Fibroblast of lung (primary cell): ENCODE measurements around the gene BLACAT1. TPM values are rescaled to one million over a fixed set of nuclear protein-coding genes. Genes with fewer than 3 reads are reported as not detected.
A peak's percentile ranks its signal among the peaks of the same experiment; 100 is the strongest.

Source experiments
- DNase-seq, 2 donors: peaks; one replicate each; pipeline versions ENCODE4 v3.0.0 to v3.0.0-alpha.2; 2010; ENCODE audit warnings: low read depth in 2 of 2
- H2AFZ ChIP-seq: 2 replicates; pipeline ENCODE4 v1.5.1; 2012; ENCODE audit warnings: low read length, control low read depth, inconsistent platforms
- H3K27ac ChIP-seq: 2 replicates; pipeline ENCODE4 v1.5.1; 2011; ENCODE audit warnings: low read length, control low read depth; ENCODE audit not compliant: insufficient read depth
- H3K27me3 ChIP-seq: 2 replicates; pipeline ENCODE4 v1.5.1; 2011; ENCODE audit warnings: mild to moderate bottlenecking, low read length; ENCODE audit not compliant: control insufficient read depth, insufficient read depth
- H3K36me3 ChIP-seq: 2 replicates; pipeline ENCODE4 v1.5.1; 2011; ENCODE audit warnings: low read length; ENCODE audit not compliant: control insufficient read depth, insufficient read depth
- H3K4me1 ChIP-seq: 2 replicates; pipeline ENCODE4 v1.5.1; 2011; ENCODE audit warnings: low read length; ENCODE audit not compliant: control insufficient read depth, insufficient read depth; ENCODE audit errors: extremely low read depth
- H3K4me2 ChIP-seq: 2 replicates; pipeline ENCODE4 v1.5.1; 2011; ENCODE audit warnings: low read length, control low read depth; ENCODE audit not compliant: insufficient read depth; ENCODE audit errors: extremely low read depth
- H3K4me3 ChIP-seq, 4 experiments: fragments of 200-600 bp in 1 of 4; sonication (generic) in 1 of 4; replicated peaks in 1 of 4; 2 replicates each; pipeline ENCODE4 v1.5.1; 2011 to 2016; ENCODE audit warnings: low read length in 4 of 4, low read depth in 3 of 4, mild to moderate bottlenecking in 3 of 4, control low read depth in 2 of 4, inconsistent platforms in 1 of 4, mixed read lengths in 1 of 4; ENCODE audit not compliant: insufficient read depth in 1 of 4; ENCODE audit errors: control extremely low read depth in 1 of 4
- H3K79me2 ChIP-seq: 2 replicates; pipeline ENCODE4 v1.5.1; 2012; ENCODE audit warnings: mild to moderate bottlenecking, low read length, inconsistent platforms; ENCODE audit not compliant: control insufficient read depth, insufficient read depth
- H3K9ac ChIP-seq: 2 replicates; pipeline ENCODE4 v1.5.1; 2011; ENCODE audit warnings: mild to moderate bottlenecking, low read length, control low read depth; ENCODE audit not compliant: insufficient read depth
- H3K9me3 ChIP-seq: 2 replicates; pipeline ENCODE4 v1.5.1; 2012; ENCODE audit warnings: low read depth, low read length; ENCODE audit not compliant: control insufficient read depth, insufficient read depth
- H4K20me1 ChIP-seq: 2 replicates; pipeline ENCODE4 v1.5.1; 2011; ENCODE audit warnings: low read length; ENCODE audit not compliant: control insufficient read depth, insufficient read depth; ENCODE audit errors: extremely low read depth
- EZH2 ChIP-seq: IDR thresholded peaks from 2 replicates; pipeline ENCODE4 v1.5.1; 2012; ENCODE audit warnings: low read length, control low read depth, mild to moderate bottlenecking; ENCODE audit errors: missing control alignments
- polyA plus RNA-seq, 2 donors: library from polyadenylated mRNA; depleted of rRNA in 1 of 2; stranded (reverse) in 1 of 2; unstranded in 1 of 2; fragments of >200 nt; gene quantifications; 2 replicates each; pipeline ENCODE4 v1.2.1, GENCODE V29; 2011 to 2012; ENCODE audit warnings: missing spikeins in 1 of 2
- total RNA-seq: library from RNA; depleted of rRNA; stranded (reverse); fragments of >200 nt; gene quantifications from 2 replicates; pipeline ENCODE4 v1.2.1, GENCODE V29; 2014
- TF ChIP-seq, protein P1 (sequence below), 2 donors: IDR thresholded peaks in 1 of 2; conservative IDR thresholded peaks in 1 of 2; 1 replicate in 1 of 2; 2 replicates in 1 of 2; pipeline ENCODE4 v1.5.1; 2011 to 2012; ENCODE audit warnings: low read length in 2 of 2, control low read depth in 1 of 2, inconsistent platforms in 1 of 2, low read depth in 1 of 2, mild to moderate bottlenecking in 1 of 2

Gene BLACAT1
- total and polyA plus RNA-seq, 2 donors (not counting 1 experiment from before 2014, with no cell fraction given): not detected

DNA sequence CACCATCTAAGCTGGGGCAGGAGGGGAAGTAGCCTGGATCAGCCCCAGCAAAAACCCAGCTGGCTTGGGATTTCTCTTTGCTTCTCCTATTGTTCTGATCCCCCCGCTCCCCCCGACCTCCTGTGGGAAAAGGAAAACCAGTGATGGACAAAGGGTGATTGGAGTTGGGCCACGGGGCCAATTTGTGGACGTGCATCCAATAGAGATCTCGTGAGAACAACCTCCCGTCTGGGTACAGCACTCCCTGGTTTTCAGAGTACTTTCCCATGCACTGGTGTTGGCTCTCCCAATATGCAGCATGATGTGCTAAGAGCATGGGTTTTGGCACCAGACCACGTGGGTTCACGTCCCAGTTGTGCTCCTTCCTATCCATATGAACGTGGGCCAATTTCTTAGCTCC lies 9.0 kb downstream of the BLACAT1 start:
- DNase-seq: no peak
- H3K9ac ChIP-seq: no peak overlapping the region
- no peak overlapping the region for H3K27ac ChIP-seq
- H3K79me2 ChIP-seq: no peaks in the 10 kb centered on the region
- no peaks in the 10 kb centered on the region for H3K4me1 ChIP-seq
- peaks cover 11% of the 10 kb centered on the region for H3K27me3 ChIP-seq
- H3K9me3 ChIP-seq: no peaks in the 10 kb centered on the region
- H4K20me1 ChIP-seq: no peaks in the 10 kb centered on the region
- TF ChIP-seq, protein P1, sequence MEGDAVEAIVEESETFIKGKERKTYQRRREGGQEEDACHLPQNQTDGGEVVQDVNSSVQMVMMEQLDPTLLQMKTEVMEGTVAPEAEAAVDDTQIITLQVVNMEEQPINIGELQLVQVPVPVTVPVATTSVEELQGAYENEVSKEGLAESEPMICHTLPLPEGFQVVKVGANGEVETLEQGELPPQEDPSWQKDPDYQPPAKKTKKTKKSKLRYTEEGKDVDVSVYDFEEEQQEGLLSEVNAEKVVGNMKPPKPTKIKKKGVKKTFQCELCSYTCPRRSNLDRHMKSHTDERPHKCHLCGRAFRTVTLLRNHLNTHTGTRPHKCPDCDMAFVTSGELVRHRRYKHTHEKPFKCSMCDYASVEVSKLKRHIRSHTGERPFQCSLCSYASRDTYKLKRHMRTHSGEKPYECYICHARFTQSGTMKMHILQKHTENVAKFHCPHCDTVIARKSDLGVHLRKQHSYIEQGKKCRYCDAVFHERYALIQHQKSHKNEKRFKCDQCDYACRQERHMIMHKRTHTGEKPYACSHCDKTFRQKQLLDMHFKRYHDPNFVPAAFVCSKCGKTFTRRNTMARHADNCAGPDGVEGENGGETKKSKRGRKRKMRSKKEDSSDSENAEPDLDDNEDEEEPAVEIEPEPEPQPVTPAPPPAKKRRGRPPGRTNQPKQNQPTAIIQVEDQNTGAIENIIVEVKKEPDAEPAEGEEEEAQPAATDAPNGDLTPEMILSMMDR (conservative IDR thresholded peaks at IDR 0.05 in 1 of 2, IDR thresholded peaks at IDR 0.05 in 1 of 2; ENCODE audit: low read depth in 1 of 2, low read length in 2 of 2): no peak
- TF ChIP-seq EZH2: no peak
- no peak overlapping the region for H2AFZ ChIP-seq
- H3K36me3 ChIP-seq: no peaks in the 10 kb centered on the region
- H3K4me2 ChIP-seq: no peak overlapping the region
- H3K4me3 ChIP-seq: no peak overlapping the region

DNA sequence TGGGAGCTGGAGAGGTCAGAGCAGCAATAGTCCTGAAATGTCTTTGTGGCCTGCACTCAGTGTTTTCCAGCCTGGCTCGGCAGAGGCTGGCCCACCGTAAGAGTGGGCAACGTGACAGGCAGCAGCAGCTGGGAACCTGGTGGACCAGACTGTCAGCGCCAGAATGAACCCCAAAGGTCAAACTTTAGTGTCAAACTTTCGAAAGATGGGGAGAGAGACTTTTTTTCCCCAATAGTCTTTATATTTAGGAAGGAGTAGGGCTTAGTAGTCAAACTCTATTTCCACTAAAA lies 10.3 kb downstream of the BLACAT1 start:
- no peaks in the 10 kb centered on the region for H3K9me3 ChIP-seq
- H3K4me3 ChIP-seq: no peak overlapping the region
- DNase-seq: no peak
- no peak overlapping the region for H3K27ac ChIP-seq
- H3K79me2 ChIP-seq: no peaks in the 10 kb centered on the region
- H4K20me1 ChIP-seq: no peaks in the 10 kb centered on the region
- no peak overlapping the region for H2AFZ ChIP-seq
- H3K36me3 ChIP-seq: no peaks in the 10 kb centered on the region
- no peaks in the 10 kb centered on the region for H3K4me1 ChIP-seq
- no peak overlapping the region for H3K9ac ChIP-seq
- H3K4me2 ChIP-seq: no peak overlapping the region
- H3K27me3 ChIP-seq: peaks cover 11% of the 10 kb centered on the region
- TF ChIP-seq, protein P1 (conservative IDR thresholded peaks at IDR 0.05 in 1 of 2, IDR thresholded peaks at IDR 0.05 in 1 of 2; ENCODE audit: low read depth in 1 of 2, low read length in 2 of 2): no peak
- no peak for TF ChIP-seq EZH2

DNA sequence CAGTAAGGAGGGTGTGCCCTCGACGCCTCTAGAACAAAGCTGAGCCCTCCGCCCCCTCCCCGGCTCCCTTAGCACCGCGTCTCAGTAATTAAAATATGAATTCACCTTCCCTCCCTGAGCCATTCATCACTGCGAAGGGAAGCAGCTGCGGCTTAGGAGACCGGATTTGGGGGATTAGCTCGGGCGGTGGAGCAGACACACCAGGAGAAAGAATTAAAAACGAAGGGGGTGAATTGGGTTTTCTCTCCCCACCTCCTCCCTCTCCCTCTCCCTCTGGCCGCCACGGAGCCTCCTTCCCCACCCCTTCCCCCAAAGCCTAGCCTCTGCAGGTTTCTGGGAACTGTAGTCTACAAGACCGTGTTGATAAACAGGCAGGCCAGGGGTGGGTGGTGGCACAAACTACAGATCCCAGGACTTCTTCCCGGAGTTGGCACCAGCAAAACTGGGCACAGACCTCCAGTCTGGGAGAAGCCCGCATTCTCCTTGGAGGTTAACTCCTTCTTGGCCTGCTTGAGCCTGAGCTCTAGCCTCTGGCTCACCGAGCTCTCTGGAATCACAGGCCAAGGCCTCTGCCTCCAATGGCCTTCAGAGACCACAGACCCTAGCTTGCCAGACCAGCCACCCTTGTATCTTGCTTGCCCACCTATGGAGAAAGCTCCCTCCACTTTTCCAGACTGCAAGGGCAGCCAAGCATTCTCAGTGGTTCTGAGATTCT lies 10.8 kb downstream of the BLACAT1 start:
- peaks cover 12% of the 10 kb centered on the region for H3K27me3 ChIP-seq
- H2AFZ ChIP-seq: no peak overlapping the region
- H3K27ac ChIP-seq: no peak overlapping the region
- DNase-seq: peak in 1 of 2 donors; percentile 48
- no peaks in the 10 kb centered on the region for H3K36me3 ChIP-seq
- H3K4me3 ChIP-seq: no peak overlapping the region
- H3K4me1 ChIP-seq: no peaks in the 10 kb centered on the region
- no peak overlapping the region for H3K9ac ChIP-seq
- no peaks in the 10 kb centered on the region for H3K79me2 ChIP-seq
- H4K20me1 ChIP-seq: no peaks in the 10 kb centered on the region
- TF ChIP-seq EZH2: no peak
- TF ChIP-seq, protein P1 (conservative IDR thresholded peaks at IDR 0.05 in 1 of 2, IDR thresholded peaks at IDR 0.05 in 1 of 2; ENCODE audit: low read depth in 1 of 2, low read length in 2 of 2): no peak
- no peaks in the 10 kb centered on the region for H3K9me3 ChIP-seq
- H3K4me2 ChIP-seq: no peak overlapping the region
